Body of pancreas (tissue), 4 donors: ENCODE results near the gene SLC16A5.

ENCODE experiments used
- POLR2A ChIP-seq, 3 donors: fragments of 450-650 bp; IDR thresholded peaks; one replicate each; pipeline ENCODE4 v1.6.1; 2016; ENCODE audit warnings: antibody characterized with exemption in 3 of 3, mild to moderate bottlenecking in 2 of 3
- TF ChIP-seq, protein P1 (sequence below), 7 experiments: fragments of 450-650 bp in 4 of 7; fragments of 200-600 bp in 3 of 7; sonication (generic) in 3 of 7; IDR thresholded peaks; one replicate each; pipeline ENCODE4 v1.5.1; 2016 to 2019; ENCODE audit warnings: antibody characterized with exemption in 7 of 7

DNA sequence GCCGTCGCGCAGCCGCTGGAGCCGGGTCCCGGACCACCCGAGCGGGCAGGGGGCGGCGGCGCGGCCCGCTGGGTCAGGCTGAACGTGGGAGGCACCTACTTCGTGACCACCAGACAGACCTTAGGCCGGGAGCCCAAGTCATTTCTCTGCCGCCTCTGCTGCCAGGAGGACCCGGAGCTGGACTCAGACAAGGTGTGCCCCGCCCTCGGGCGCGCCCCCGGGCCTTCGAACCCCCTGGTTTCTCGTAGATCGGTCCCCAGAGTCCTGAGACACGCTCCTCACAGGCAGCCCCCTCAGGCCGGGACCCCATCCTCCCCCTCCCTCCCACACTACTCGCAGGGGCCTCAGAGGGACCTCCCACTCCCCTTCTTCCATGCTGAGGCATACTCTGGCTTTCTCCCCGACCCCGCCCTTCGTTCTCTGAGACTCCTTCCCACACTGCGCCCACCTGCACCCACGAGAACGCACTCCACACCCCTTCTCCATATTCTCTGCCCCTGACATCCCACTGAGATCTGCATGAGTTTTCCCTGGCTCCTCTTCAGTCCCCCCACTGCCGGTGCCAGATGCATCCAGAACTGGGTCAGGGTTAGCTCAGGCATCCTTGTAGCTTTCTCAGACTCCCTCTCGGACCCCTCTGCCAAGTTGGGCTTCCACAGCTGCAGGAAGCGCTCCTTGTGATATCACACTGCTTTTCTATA, 40.2 kb upstream of the SLC16A5 start:
- TF ChIP-seq, protein P1, sequence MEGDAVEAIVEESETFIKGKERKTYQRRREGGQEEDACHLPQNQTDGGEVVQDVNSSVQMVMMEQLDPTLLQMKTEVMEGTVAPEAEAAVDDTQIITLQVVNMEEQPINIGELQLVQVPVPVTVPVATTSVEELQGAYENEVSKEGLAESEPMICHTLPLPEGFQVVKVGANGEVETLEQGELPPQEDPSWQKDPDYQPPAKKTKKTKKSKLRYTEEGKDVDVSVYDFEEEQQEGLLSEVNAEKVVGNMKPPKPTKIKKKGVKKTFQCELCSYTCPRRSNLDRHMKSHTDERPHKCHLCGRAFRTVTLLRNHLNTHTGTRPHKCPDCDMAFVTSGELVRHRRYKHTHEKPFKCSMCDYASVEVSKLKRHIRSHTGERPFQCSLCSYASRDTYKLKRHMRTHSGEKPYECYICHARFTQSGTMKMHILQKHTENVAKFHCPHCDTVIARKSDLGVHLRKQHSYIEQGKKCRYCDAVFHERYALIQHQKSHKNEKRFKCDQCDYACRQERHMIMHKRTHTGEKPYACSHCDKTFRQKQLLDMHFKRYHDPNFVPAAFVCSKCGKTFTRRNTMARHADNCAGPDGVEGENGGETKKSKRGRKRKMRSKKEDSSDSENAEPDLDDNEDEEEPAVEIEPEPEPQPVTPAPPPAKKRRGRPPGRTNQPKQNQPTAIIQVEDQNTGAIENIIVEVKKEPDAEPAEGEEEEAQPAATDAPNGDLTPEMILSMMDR (IDR thresholded peaks at IDR 0.05), result no peak
- TF ChIP-seq POLR2A (IDR thresholded peaks at IDR 0.05), result no peak
